Measurements from ENCODE around the gene NFIX. TPM values are rescaled to one million over a fixed set of nuclear protein-coding genes. Genes with fewer than 3 reads are reported as not detected.

Gene NFIX
- total and polyA plus RNA-seq, 9 of the 15 experiments (the other 6 are each of a cell fraction or from before 2014, with no cell fraction given), result 0.28 to 26.8 (median 5.4) TPM

DNA sequence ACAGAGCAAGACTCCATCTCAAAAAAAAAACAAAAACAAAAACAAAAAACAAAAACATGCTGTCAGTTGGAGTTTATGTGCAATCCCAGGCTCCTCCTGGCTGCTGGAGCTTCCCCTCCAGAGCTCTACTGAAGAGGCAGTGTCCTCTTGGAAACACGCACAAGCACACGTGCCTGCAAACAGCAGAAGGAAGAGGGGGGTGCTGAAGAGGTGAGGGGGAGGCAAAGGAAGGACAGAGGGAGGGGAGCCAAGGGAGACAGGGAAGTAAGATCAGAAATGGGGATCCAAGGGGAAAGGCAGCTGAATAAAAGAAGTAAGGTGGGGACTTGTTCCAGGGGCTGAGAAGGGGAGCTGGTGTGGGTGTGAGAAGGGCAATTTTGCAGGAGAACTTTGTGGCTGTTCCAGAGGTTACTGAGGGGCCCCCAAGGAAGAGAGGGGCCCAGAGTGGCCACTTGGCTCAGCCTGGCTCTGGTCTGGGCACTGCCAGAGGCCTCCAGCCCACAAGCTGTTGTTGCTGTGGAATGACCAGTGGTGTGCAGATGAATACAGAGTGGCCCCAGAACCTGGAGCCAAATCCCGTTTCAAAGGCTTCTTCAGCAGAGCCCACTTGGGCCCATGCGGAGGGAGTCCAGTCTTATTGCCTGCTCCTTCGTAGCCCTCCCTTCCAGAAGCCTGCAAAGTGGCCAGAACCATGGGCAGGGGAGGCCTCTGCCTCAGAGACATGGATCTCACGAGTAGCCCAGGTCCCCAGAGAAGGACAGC, 73.0 kb downstream of the NFIX start (continued):
- TF ChIP-seq, protein P1, sequence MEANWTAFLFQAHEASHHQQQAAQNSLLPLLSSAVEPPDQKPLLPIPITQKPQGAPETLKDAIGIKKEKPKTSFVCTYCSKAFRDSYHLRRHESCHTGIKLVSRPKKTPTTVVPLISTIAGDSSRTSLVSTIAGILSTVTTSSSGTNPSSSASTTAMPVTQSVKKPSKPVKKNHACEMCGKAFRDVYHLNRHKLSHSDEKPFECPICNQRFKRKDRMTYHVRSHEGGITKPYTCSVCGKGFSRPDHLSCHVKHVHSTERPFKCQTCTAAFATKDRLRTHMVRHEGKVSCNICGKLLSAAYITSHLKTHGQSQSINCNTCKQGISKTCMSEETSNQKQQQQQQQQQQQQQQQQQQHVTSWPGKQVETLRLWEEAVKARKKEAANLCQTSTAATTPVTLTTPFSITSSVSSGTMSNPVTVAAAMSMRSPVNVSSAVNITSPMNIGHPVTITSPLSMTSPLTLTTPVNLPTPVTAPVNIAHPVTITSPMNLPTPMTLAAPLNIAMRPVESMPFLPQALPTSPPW (CRISPR knock-in tag; IDR thresholded peaks at IDR 0.05), result peak; percentile 62; the same call in 1 of the 2 replicates
- TF ChIP-seq, protein P2, sequence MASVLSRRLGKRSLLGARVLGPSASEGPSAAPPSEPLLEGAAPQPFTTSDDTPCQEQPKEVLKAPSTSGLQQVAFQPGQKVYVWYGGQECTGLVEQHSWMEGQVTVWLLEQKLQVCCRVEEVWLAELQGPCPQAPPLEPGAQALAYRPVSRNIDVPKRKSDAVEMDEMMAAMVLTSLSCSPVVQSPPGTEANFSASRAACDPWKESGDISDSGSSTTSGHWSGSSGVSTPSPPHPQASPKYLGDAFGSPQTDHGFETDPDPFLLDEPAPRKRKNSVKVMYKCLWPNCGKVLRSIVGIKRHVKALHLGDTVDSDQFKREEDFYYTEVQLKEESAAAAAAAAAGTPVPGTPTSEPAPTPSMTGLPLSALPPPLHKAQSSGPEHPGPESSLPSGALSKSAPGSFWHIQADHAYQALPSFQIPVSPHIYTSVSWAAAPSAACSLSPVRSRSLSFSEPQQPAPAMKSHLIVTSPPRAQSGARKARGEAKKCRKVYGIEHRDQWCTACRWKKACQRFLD (CRISPR knock-in tag; IDR thresholded peaks at IDR 0.05), result no peak
- TF ChIP-seq, protein P3, sequence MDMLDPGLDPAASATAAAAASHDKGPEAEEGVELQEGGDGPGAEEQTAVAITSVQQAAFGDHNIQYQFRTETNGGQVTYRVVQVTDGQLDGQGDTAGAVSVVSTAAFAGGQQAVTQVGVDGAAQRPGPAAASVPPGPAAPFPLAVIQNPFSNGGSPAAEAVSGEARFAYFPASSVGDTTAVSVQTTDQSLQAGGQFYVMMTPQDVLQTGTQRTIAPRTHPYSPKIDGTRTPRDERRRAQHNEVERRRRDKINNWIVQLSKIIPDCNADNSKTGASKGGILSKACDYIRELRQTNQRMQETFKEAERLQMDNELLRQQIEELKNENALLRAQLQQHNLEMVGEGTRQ (CRISPR knock-in tag; IDR thresholded peaks at IDR 0.05), result 0 out of 2 replicates have a peak, but pooled peaks have one; percentile 18
- TF ChIP-seq ELF4 (CRISPR knock-in tag; IDR thresholded peaks at IDR 0.05), result 0 out of 2 replicates have a peak, but pooled peaks have one; percentile 17
- TF ChIP-seq, protein P4, sequence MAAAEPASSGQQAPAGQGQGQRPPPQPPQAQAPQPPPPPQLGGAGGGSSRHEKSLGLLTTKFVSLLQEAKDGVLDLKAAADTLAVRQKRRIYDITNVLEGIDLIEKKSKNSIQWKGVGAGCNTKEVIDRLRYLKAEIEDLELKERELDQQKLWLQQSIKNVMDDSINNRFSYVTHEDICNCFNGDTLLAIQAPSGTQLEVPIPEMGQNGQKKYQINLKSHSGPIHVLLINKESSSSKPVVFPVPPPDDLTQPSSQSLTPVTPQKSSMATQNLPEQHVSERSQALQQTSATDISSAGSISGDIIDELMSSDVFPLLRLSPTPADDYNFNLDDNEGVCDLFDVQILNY (CRISPR knock-in tag; IDR thresholded peaks at IDR 0.05), result no peak
- peak; percentile 86 for TF ChIP-seq BHLHE40 (IDR thresholded peaks at IDR 0.05; ENCODE audit: low read length)
- peak; percentile 44; the same call in 1 of the 2 replicates for TF ChIP-seq CXXC5 (CRISPR knock-in tag; IDR thresholded peaks at IDR 0.05)
- peak; percentile 44; the same call in 1 of the 2 replicates for TF ChIP-seq L3MBTL2 (IDR thresholded peaks at IDR 0.05)
- TF ChIP-seq KDM4B (IDR thresholded peaks at IDR 0.05; ENCODE audit: borderline replicate concordance in 2 of 2, low read depth in 1 of 2), result no peak
- TF ChIP-seq EP400 (IDR thresholded peaks at IDR 0.05), result no peak
- TF ChIP-seq BRF1 (IDR thresholded peaks at IDR 0.05; ENCODE audit: borderline replicate concordance, extremely low read depth, insufficient read length), result no peak
- TF ChIP-seq KAT7 (CRISPR knock-in tag; IDR thresholded peaks at IDR 0.05; ENCODE audit: borderline replicate concordance), result 0 out of 2 replicates have a peak, but pooled peaks have one; percentile 9
- no peak for TF ChIP-seq U2AF1 (optimal IDR thresholded peaks at IDR 0.05; ENCODE audit: low read depth, low read length)
